ENCODE results near the gene ST6GALNAC5.

The ST6GALNAC5 gene

GRCh38 chr1:76865696-76866286, 1.5 kb upstream of the ST6GALNAC5 start:
- TF ChIP-seq SUZ12 (IDR thresholded peaks at IDR 0.05; ENCODE audit: extremely low read depth, insufficient read depth, insufficient read length) (no peak), YY1 (IDR thresholded peaks at IDR 0.05; ENCODE audit: insufficient read depth, insufficient read length) (no peak), ZNF274 (IDR thresholded peaks at IDR 0.05; ENCODE audit: low read depth, low read length) (no peak)
- H3K9me3 ChIP-seq (ENCODE audit: insufficient read depth, low read length), result peaks cover 5% of the 10 kb centered on the region; the same call in 1 of the 2 replicates
- H3K36me3 ChIP-seq (ENCODE audit: insufficient read depth, insufficient read length, low read length), result no peaks in the 10 kb centered on the region
- DNase-seq (ENCODE audit: low read depth, low spot score), result no peak
- no peak overlapping the region for H3K9ac ChIP-seq (ENCODE audit: insufficient read length, low read depth)
- H3K27me3 ChIP-seq (ENCODE audit: insufficient read depth, insufficient read length), result peaks cover 27% of the 10 kb centered on the region
- no peak overlapping the region for H3K4me3 ChIP-seq (ENCODE audit: insufficient read length, low read depth)
- H3K4me1 ChIP-seq (ENCODE audit: insufficient read depth, insufficient read length), result no peaks in the 10 kb centered on the region

- Histone ChIP-seq H3K4me1 (ENCODE audit: insufficient read depth, insufficient read length) (no peaks in the 10 kb centered on the region), H3K9me3 (ENCODE audit: insufficient read depth, low read length) (no peaks in the 10 kb centered on the region), H3K36me3 (ENCODE audit: insufficient read depth, insufficient read length, low read length) (no peaks in the 10 kb centered on the region), H3K27me3 (ENCODE audit: insufficient read depth, insufficient read length) (peaks cover 27% of the 10 kb centered on the region), H3K4me3 (ENCODE audit: insufficient read length, low read depth) (no peak overlapping the region), H3K9ac (ENCODE audit: insufficient read length, low read depth) (no peak overlapping the region)
- TF ChIP-seq YY1 (IDR thresholded peaks at IDR 0.05; ENCODE audit: insufficient read depth, insufficient read length) (no peak), ZNF274 (IDR thresholded peaks at IDR 0.05; ENCODE audit: low read depth, low read length) (no peak), SUZ12 (IDR thresholded peaks at IDR 0.05; ENCODE audit: extremely low read depth, insufficient read depth, insufficient read length) (no peak)
- no peak for DNase-seq (ENCODE audit: low read depth, low spot score)
Observed at GRCh38 chr1:76866566-76866965, 714 bp upstream of the ST6GALNAC5 start.

- TF ChIP-seq YY1 (IDR thresholded peaks at IDR 0.05; ENCODE audit: insufficient read depth, insufficient read length) (no peak), SUZ12 (IDR thresholded peaks at IDR 0.05; ENCODE audit: extremely low read depth, insufficient read depth, insufficient read length) (no peak), ZNF274 (IDR thresholded peaks at IDR 0.05; ENCODE audit: low read depth, low read length) (no peak)
- Histone ChIP-seq H3K4me1 (ENCODE audit: insufficient read depth, insufficient read length) (no peaks in the 10 kb centered on the region), H3K9ac (ENCODE audit: insufficient read length, low read depth) (peak overlapping the region; percentile 90), H3K4me3 (ENCODE audit: insufficient read length, low read depth) (peak overlapping the region; percentile 90), H3K9me3 (ENCODE audit: insufficient read depth, low read length) (no peaks in the 10 kb centered on the region), H3K27me3 (ENCODE audit: insufficient read depth, insufficient read length) (peaks cover 24% of the 10 kb centered on the region), H3K36me3 (ENCODE audit: insufficient read depth, insufficient read length, low read length) (no peaks in the 10 kb centered on the region)
- DNase-seq (ENCODE audit: low read depth, low spot score), result peak; percentile 72
Observed at GRCh38 chr1:76868154-76868882, 1.0 kb downstream of the ST6GALNAC5 start.

- TF ChIP-seq ZNF274 (IDR thresholded peaks at IDR 0.05; ENCODE audit: low read depth, low read length) (no peak), YY1 (IDR thresholded peaks at IDR 0.05; ENCODE audit: insufficient read depth, insufficient read length) (no peak), SUZ12 (IDR thresholded peaks at IDR 0.05; ENCODE audit: extremely low read depth, insufficient read depth, insufficient read length) (no peak)
- H3K4me3 ChIP-seq (ENCODE audit: insufficient read length, low read depth), result peak overlapping the region; percentile 90
- no peak for DNase-seq (ENCODE audit: low read depth, low spot score)
- peak overlapping the region; percentile 90 for H3K9ac ChIP-seq (ENCODE audit: insufficient read length, low read depth)
- no peaks in the 10 kb centered on the region for H3K4me1 ChIP-seq (ENCODE audit: insufficient read depth, insufficient read length)
- no peaks in the 10 kb centered on the region for H3K36me3 ChIP-seq (ENCODE audit: insufficient read depth, insufficient read length, low read length)
- H3K27me3 ChIP-seq (ENCODE audit: insufficient read depth, insufficient read length), result peaks cover 24% of the 10 kb centered on the region
- no peaks in the 10 kb centered on the region for H3K9me3 ChIP-seq (ENCODE audit: insufficient read depth, low read length)
Observed at GRCh38 chr1:76868916-76869315, 1.6 kb downstream of the ST6GALNAC5 start.

- Histone ChIP-seq H3K36me3 (ENCODE audit: insufficient read depth, insufficient read length, low read length) (no peaks in the 10 kb centered on the region), H3K4me3 (ENCODE audit: insufficient read length, low read depth) (no peak overlapping the region), H3K4me1 (ENCODE audit: insufficient read depth, insufficient read length) (no peaks in the 10 kb centered on the region), H3K9ac (ENCODE audit: insufficient read length, low read depth) (no peak overlapping the region), H3K27me3 (ENCODE audit: insufficient read depth, insufficient read length) (peaks cover 24% of the 10 kb centered on the region), H3K9me3 (ENCODE audit: insufficient read depth, low read length) (no peaks in the 10 kb centered on the region)
- no peak for DNase-seq (ENCODE audit: low read depth, low spot score)
- TF ChIP-seq YY1 (IDR thresholded peaks at IDR 0.05; ENCODE audit: insufficient read depth, insufficient read length) (no peak), SUZ12 (IDR thresholded peaks at IDR 0.05; ENCODE audit: extremely low read depth, insufficient read depth, insufficient read length) (no peak), ZNF274 (IDR thresholded peaks at IDR 0.05; ENCODE audit: low read depth, low read length) (no peak)
Observed at GRCh38 chr1:76870037-76870436, 2.8 kb downstream of the ST6GALNAC5 start.

- Histone ChIP-seq H3K36me3 (ENCODE audit: insufficient read depth, insufficient read length, low read length) (no peaks in the 10 kb centered on the region), H3K9ac (ENCODE audit: insufficient read length, low read depth) (no peak overlapping the region), H3K4me3 (ENCODE audit: insufficient read length, low read depth) (no peak overlapping the region)
Observed at GRCh38 chr1:76871355-76871974, 4.2 kb downstream of the ST6GALNAC5 start.

GRCh38 chr1:76872944-76873343, 5.7 kb downstream of the ST6GALNAC5 start:
- H3K9ac ChIP-seq (ENCODE audit: insufficient read length, low read depth), result no peak overlapping the region
- H3K27me3 ChIP-seq (ENCODE audit: insufficient read depth, insufficient read length), result peaks cover 18% of the 10 kb centered on the region
- no peak for DNase-seq (ENCODE audit: low read depth, low spot score)
- TF ChIP-seq YY1 (IDR thresholded peaks at IDR 0.05; ENCODE audit: insufficient read depth, insufficient read length), result no peak
- no peak for TF ChIP-seq SUZ12 (IDR thresholded peaks at IDR 0.05; ENCODE audit: extremely low read depth, insufficient read depth, insufficient read length)
- TF ChIP-seq ZNF274 (IDR thresholded peaks at IDR 0.05; ENCODE audit: low read depth, low read length), result no peak
- no peaks in the 10 kb centered on the region for H3K36me3 ChIP-seq (ENCODE audit: insufficient read depth, insufficient read length, low read length)
- H3K9me3 ChIP-seq (ENCODE audit: insufficient read depth, low read length), result no peaks in the 10 kb centered on the region
- H3K4me3 ChIP-seq (ENCODE audit: insufficient read length, low read depth), result no peak overlapping the region
- H3K4me1 ChIP-seq (ENCODE audit: insufficient read depth, insufficient read length), result no peaks in the 10 kb centered on the region

More at GRCh38 chr1:76871355-76871974, 4.2 kb downstream of the ST6GALNAC5 start:
- Histone ChIP-seq H3K4me1 (ENCODE audit: insufficient read depth, insufficient read length) (no peaks in the 10 kb centered on the region), H3K9me3 (ENCODE audit: insufficient read depth, low read length) (no peaks in the 10 kb centered on the region), H3K27me3 (ENCODE audit: insufficient read depth, insufficient read length) (peaks cover 21% of the 10 kb centered on the region)
- TF ChIP-seq ZNF274 (IDR thresholded peaks at IDR 0.05; ENCODE audit: low read depth, low read length) (no peak), YY1 (IDR thresholded peaks at IDR 0.05; ENCODE audit: insufficient read depth, insufficient read length) (no peak), SUZ12 (IDR thresholded peaks at IDR 0.05; ENCODE audit: extremely low read depth, insufficient read depth, insufficient read length) (no peak)
- no peak for DNase-seq (ENCODE audit: low read depth, low spot score)
